SKM-1 treated with dmso at 0.1 percent for 144 hours (cell line): ENCODE measurements around the gene NOTUM.

ENCODE experiments used
- DNase-seq: peaks from one replicate; lab custom pipeline; 2025; ENCODE audit not compliant: unreplicated experiment; lab: John Stamatoyannopoulos, UW

NOTUM gene

GRCh38 chr17:81978524-81979298, 17.7 kb upstream of the NOTUM start:
- DNase-seq, result no peak

GRCh38 chr17:81977211-81977808, 16.3 kb upstream of the NOTUM start, which contains the start of gene ASPSCR1:
TSS of gene ASPSCR1 (plus strand) at chr17:81977629. CDS start at chr17:81977647, 18 bp downstream.
- peak; percentile 67 for DNase-seq

- no peak for DNase-seq
Observed at GRCh38 chr17:81976332-81977210, 15.6 kb upstream of the NOTUM start.

DNA sequence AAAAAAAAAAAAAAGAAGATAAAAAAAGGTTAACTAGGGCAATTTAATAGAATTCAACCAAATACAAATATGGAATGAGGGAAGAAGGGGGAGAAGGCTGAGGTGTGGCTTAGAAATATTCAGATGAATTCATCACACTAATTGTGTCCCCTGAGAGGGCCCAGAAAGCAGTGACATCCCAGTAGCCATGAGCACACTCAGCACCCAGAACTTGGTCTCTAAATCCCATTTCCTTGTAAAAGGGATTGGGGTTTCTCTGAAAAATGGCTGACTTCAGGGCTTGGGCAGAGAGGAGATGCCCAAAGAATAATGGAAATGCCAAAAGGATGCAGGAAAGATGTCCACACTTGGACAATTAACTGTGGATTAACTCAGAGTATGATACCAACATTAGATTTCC, 12.4 kb upstream of the NOTUM start:
- DNase-seq, result no peak

DNA sequence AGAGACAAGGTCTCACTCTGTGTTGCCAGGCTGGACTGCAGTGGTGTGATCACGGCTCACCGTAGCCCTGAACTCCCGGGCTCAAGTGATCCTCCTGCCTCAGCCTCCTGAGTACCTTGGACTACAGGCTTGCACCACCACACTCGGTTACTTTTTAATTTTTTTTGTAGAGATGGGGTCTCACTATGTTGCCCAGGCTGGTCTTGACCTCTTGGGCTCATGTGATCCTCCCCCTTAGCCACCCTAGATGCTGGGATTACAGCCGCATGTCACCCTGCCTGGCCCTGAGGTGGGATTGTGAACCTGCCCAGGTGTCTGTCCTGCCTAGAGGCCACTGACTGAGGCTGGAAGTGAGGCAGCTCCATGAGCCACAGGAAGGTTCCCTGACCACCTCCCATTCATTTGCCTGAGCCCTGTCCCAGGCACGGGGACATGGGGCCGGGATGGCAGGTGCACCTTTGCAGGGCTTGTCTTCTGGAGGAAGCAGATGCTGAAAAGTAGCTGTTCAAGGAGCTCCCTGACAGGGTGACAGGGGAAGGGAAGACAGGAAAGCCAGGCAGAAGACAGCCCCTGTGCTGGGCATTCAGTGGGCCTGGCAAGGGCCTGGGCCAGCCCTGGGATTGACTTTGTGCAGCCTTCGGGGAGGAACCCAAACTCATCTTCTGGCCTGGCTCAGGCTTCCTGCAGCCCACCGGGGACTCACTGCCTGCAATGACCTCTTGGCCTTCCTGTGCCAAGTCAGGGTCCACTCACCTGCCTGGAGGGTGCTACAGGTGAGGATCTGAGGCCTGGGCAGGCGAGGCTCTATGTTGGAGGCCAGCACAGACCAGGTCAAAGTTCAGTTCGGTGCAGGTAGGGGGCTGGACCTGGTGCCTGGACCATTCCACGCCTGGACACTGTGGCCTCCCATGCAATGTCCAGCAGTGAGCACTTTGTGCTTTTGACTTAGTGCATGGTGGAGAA, 8.1 kb upstream of the NOTUM start:
- no peak for DNase-seq

DNA sequence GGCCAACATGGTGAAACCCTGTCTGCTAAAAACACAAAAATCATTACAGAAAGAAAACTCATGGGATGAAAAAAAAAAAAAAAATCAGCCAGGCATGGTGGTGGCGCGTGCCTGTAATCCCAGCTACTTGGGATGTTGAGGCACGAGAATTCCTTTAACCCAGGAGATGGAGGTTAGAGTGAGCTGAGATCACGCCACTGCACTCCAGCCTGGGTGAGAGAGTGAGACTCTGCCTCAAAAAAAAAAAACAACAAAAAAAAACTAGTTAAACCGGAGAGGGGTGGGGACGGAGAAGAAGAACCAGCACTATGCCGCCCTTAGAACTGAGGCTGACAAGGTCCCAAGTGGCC, 7.4 kb upstream of the NOTUM start:
- DNase-seq, result no peak

DNA sequence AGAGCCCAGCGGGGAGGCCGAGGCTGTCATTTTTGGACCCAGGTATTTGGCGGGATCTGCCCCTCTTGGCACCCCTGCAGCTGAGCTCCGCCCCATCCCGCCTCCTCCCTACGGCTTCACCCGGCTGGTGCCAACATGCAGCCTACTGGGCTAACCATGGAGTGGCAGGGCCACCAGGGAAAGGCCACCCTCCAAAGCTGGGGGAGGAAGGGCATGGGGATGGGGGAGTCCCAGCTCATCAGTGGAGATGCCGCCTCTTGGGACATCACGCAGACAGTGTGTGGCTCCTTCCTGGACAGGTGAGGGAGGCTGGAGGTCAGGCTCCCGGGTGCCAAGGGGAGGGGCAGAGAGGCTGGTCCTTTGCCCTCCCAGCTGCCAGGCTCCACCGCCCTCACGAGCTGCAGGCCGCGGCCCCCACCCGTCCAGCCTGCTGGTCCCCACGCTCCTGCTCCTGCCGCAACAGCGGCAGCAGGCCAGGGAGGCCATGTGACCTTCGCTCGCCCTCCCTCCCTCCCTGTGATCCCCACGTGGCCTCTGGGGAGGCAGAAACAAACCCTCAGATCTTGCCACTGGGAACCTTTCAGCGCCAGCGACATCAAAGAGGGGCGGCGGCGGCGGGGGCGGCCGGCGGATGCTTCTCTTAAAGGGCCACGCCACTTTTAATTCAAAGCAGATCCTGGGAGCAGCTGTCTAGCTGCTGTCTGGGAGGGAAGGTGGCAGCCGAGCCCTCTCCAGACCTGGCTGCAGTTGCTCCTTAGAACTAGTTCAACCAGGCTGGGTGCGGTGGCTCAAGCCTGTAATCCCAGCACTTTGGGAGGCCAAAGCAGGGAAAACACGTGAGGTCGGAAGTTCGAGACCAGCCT, 6.8 kb upstream of the NOTUM start:
- DNase-seq, result no peak

DNA sequence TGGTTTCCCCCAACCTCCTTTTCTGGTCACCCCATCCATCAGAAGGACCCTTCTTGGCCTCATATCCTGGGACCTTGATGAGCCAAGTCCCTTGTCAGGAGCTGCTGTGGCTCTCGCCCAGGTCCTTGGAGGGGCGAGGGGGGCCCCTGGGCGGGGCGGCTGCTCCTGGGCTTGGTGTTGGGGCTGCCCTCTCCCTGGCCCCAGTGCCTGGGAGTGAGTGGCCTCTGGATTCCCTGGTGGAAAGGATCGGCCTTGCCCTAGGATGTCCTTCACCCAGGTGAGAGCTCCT, 6.2 kb upstream of the NOTUM start:
- DNase-seq, result no peak

DNA sequence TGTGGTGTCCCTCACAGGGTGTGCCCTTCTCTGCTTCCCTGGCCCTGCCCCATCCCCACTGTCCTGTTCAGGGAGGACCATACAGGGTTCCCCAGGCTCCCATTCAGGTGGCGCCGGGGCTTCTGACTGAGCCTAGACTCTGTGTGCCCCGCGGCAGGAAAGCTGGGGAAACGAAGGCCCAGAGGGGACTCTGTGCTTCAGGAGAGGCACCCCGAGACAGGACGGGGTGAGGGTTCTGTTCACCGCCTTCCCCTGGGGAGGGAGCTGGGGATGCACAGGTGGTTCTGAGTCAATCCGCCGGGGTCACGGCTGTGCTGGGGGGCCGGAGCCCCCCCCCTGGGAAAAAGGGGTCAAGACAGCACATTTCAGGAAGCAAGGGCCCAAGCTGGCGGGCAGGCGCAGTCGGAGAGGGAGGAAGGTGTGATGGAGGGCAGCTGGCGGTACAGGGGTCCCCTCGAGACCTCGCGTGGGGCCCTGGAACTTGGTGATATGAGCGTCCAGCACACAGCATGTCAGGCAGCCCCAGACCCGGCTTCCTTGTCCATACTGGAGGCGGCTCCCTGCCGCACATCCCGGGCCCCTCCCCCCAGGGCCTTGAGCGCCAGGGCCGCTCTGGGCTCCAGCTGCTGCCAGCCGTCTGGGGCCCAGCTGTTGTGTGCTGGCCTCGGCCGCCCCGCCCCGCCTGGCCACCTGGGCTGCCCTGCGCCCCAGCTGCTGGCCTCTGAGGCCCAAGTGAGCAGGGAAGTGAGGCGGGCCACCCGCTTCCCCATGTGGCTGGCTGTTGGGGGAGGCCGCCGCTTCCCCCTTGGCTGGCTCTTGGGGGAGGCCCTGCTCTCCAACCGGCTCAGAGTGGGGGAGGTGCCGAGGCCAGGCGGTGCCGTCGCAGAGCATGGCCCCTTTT, 5.6 kb upstream of the NOTUM start:
- no peak for DNase-seq

DNA sequence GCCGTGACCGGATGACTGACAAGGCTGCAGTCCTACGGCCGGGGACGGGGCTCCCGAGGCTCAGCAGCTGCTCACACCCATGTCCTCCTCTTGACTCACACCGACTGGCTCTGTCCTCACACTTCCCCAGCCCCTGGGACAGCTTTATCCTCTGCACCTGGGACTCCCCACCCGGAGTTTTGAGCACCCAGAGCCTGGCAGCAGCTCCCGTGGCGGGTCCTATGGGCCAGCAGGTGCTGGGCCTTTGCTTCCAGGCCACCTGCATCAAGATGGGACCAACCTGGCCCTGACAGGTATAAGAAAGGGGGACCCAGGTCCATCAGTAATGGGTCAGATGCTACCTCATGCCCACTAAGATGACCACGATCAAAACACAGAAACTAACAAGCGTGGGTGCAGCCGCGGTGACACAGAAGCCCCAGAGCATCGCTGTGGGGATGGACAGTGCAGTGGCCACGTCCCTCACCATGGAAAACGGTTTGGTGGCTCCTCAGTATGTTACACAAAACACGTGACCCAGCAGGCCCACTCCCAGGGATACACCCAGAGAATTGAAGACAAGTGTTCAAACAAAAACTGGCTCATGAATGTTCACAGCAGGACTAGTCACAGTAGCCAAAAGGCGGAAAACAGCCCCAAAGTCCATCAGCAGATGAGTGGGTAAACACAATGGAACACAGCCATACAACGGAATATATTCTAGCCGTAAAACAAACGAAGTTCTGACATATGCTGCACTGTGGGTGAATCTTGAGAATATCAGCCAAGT, 3.3 kb upstream of the NOTUM start:
- DNase-seq, result no peak

- no peak for DNase-seq
Observed at GRCh38 chr17:81962499-81963441, 1.8 kb upstream of the NOTUM start.

GRCh38 chr17:81961521-81962498, 823 bp upstream of the NOTUM start:
- DNase-seq, result no peak

- no peak for DNase-seq
Observed at GRCh38 chr17:81960130-81960958, 643 bp downstream of the NOTUM start.

DNA sequence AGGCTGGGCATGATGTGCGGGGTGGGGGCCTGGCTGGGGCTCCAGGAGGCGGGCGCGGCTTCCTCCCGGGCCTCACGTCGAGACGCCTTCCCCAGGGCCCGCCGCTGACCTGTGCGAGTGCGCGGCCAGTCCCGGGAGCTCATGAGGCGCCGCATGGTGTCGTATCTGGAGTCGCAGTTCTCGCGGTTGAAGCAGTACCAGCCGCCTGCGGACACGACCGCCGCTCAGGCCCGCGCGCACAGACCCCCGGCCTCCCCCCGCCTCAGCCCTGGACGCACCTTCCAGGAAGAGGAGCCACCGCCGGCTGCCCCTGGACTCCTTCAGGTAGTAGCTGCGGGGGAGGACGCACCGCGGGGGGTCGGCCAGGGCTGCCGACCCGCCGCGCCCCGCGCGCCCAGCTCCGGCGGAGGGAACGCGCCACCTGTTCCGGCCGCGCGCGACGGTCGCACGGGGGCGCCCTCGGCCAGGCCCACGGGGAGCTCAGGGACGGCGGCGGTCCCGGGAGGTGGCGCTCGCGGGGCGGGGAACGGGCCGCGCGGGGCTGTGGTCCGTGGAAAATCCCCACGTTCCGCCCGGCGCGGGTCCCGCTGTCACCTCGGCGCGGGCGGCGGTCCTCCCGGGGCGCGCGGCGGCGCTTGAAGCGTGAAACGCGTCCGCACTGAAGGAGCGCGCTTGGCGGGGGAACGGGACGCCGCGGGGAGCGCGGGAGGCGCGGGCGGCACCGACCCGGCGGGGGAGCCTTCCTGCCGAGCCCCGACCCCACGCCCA, 1.4 kb downstream of the NOTUM start:
- DNase-seq, result peak; percentile 34
